Superior temporal gyrus (tissue), 1 donor: Measurements from ENCODE around the gene STARD13.

ENCODE experiments used
- DNase-seq: peaks from one replicate; pipeline ENCODE4 v3.0.0-alpha.2; 2016; ENCODE audit errors: extremely low spot score

STARD13 gene

GRCh38 chr13:33224686-33225085 is 60.9 kb downstream of the STARD13 start:
- no peak for DNase-seq

- DNase-seq: no peak
These were observed 61.4 kb downstream of the STARD13 start for GRCh38 chr13:33224191-33224590.

DNA sequence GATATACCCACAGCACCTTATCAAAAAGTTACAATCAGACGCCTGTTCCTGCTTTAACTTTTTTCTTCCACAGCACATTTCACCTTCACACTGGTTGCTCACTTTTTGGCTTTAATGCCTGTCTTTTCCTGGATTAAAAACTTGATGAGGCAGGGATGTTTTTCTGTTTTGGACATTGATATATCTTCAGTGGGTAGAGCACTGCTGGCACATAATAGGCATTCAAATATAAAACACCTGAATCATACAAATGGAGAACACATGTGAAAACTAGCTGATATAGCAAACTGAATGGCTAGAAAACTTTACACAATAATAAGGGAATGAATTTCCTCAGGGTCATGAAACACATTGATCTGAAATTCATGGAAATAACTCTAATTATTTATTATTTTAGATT is 65.6 kb downstream of the STARD13 start:
- no peak for DNase-seq

GRCh38 chr13:33218426-33218825 is 67.1 kb downstream of the STARD13 start:
- no peak for DNase-seq

- no peak for DNase-seq
These were observed 67.5 kb downstream of the STARD13 start for GRCh38 chr13:33218020-33218419.

DNA sequence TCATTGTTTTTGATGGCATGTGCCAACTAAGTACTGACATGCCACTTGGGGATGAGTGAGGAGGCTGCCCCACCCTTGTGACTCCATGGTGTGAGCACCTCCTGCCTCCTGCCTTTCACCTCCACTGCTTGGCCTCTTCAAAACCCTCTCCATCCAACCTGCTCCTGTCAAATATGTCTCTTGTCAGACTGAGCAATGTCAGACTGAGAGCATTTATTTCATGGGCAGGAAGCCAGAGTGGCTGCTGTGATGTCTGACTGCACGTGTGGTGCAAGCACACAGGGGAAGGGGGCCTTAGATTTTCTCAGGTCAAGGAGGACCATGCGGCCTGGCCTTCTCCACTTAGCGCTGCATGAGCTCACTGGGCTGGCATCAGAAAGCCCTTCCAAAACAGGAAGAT is 68.3 kb downstream of the STARD13 start:
- no peak for DNase-seq

DNA sequence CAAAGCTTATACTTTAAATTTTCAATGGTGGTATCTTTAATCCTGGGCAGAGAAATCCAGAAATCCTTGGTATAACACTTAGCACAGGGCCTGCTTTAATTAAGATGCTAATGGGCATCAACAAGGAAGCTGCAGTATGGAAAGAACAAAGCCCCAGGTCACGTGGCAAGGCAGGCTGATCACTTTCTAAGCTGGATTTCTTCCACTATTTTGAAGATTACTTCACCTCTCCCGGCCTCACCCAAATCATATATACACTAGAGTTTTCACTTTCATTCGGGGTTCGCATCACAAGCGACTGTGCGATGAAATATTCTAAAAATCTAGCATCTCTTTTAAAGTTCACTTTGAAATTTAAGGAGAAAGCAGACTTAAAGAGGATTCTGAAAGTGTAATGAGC is 71.8 kb downstream of the STARD13 start:
- DNase-seq: peak; percentile 70

GRCh38 chr13:33213024-33213768 is 72.4 kb downstream of the STARD13 start:
- DNase-seq: no peak

GRCh38 chr13:33212396-33212795 is 73.2 kb downstream of the STARD13 start:
- DNase-seq: no peak

GRCh38 chr13:33210090-33210489 is 75.5 kb downstream of the STARD13 start:
- no peak for DNase-seq

DNA sequence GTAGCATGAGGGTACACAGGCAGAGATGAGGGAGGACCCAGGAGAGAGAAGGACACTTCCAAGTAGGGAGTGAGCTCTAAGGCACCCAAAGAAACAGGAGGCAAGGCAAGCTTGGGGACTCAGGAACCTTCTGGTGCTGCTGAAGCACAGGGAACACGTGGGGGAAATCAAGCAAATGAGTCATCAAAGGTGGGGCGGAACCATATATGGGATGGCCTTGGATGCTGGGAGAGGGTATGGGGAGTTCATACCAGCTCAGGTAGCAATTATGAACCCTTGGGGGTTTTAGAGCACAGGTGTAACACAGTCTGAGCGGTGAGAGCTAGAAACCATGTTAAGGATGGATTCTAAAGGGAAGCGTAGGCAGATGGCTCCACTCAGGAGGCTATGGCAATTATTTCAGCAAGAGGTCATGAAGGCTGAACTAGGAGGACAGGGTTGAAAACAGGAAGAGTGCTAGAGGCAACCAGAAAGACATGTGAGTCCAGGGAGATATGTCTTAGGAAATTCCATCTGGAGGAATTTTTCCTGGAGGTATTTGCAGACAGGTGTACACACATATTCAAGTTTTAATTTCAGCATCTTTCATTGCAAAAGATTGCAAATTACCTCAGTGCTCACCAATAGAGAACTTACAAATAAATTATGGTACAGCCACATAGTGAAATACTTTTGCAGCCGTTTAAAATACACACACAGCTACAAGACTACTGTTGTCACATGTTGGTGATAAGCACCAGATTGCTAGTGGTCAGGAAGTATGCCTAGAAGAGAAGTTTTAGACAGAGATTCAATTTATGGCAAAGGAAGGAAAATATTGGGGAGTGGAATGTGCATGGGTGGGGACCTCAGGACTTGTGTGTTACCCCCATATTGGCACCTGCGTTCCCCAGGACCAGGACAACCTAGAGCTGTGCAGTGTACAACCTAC is 77.0 kb downstream of the STARD13 start:
- DNase-seq: no peak

- no peak for DNase-seq
These were observed 78.0 kb downstream of the STARD13 start for GRCh38 chr13:33207615-33207961.

DNA sequence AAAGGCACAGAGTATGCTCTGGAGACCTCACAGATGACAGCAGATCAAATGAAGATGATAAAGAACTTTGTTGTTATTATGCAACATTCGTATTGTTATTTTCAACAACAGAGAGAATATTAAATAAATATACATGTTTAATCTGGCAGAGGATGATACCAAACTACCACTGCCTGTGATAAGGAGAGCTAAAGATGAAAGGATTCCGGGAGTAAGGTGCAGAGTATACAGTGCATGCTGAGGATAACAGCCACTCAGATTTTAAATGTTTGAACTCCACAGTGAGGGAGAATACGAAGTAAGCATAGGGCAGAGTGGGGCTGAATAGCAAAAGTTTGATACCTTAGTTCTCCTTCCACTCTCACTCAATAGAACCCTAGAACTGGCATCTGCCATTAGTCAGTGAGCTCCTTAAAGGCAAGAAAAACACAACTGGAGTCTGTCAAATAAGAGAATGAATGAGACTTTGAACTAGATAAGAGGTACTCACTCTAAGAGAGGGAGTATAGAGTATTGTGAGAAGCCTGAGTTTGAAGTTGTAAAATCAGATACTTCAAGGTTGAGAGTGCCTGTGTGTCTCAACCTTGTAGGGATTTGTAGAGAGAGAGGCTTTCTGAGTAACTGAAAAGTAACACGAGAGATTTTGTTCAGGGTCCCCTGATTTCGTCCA is 78.5 kb downstream of the STARD13 start:
- no peak for DNase-seq

DNA sequence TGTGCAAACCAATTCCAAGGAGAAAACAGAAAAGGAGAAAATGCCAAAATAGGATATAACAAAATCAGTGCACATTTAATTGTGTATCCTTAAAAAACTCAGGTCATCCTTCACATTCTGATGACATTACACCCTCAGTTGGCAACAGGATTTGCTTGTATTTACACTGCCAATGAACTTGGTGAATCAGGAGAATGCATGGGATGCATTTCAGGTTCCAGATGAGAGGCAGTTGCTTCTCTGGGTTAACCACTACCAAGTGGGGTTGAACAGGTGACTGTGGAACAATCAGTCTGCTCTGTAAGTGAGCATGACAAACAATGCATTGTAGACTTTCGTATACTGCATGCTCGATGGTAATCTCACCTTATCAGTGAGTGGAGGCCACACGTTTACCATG is 79.1 kb downstream of the STARD13 start:
- no peak for DNase-seq

GRCh38 chr13:33205804-33206221 is 79.7 kb downstream of the STARD13 start:
- no peak for DNase-seq

GRCh38 chr13:33205224-33205623 is 80.3 kb downstream of the STARD13 start:
- DNase-seq: no peak

GRCh38 chr13:33204130-33204927 is 81.2 kb downstream of the STARD13 start:
- DNase-seq: no peak

- no peak for DNase-seq
These were observed 82.8 kb downstream of the STARD13 start for GRCh38 chr13:33202644-33203169.

GRCh38 chr13:33201659-33202058 is 83.9 kb downstream of the STARD13 start:
- DNase-seq: no peak

DNA sequence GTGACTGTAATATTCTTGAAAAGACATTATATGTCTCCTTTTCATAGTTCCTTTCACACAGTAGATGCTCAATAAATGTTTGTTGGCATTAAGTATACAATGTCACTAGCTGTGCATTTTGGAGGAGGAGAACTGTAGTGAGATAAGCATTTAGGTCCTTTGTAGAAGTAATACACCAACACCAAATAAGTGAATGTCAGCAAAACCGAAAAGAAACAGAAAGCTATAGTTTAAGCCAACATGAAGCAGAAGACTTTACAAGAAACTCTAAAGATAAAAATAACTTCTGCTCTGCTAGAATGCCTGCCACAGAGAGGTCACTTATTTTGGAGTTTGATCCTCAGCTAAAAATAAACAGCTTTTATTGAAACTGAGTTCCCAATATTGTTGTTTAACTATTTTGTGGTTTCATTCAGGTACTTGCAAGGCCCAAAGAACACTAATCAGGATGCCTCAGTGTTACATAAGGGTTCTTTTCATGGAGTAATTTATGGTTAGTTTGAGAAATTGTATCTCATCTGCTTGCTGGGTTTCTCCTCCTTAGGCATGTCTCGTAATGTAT is 86.2 kb downstream of the STARD13 start:
- DNase-seq: no peak

GRCh38 chr13:33197541-33197971 is 88.0 kb downstream of the STARD13 start:
- no peak for DNase-seq
